ENCODE results near the gene ST6GALNAC5.
"Not testable (repeated sequence)": the region's sequence is repeated elsewhere in the genome, so short reads cannot be mapped to it uniquely, and the experiment has no call there.

Gene ST6GALNAC5

DNA sequence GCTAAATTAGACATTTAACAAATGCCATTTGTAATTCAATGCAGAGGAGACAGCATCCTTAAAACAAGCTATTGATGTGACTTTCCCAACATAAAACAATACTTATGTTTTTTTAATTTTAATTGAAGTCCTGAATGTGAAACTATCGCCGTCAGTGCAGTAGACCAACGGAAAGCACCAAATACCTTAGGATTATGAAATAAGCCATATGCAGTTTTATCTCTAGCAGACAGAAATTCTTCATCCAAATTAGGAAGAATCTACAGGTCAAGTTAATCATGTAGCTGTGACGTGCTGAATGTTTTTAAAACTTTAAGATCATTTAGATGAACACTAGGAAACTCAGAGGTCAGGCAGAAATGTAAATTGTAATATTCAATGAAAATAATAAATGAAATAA is 714 bp upstream of the ST6GALNAC5 start:
- no peak for DNase-seq (ENCODE audit: low read depth)

DNA sequence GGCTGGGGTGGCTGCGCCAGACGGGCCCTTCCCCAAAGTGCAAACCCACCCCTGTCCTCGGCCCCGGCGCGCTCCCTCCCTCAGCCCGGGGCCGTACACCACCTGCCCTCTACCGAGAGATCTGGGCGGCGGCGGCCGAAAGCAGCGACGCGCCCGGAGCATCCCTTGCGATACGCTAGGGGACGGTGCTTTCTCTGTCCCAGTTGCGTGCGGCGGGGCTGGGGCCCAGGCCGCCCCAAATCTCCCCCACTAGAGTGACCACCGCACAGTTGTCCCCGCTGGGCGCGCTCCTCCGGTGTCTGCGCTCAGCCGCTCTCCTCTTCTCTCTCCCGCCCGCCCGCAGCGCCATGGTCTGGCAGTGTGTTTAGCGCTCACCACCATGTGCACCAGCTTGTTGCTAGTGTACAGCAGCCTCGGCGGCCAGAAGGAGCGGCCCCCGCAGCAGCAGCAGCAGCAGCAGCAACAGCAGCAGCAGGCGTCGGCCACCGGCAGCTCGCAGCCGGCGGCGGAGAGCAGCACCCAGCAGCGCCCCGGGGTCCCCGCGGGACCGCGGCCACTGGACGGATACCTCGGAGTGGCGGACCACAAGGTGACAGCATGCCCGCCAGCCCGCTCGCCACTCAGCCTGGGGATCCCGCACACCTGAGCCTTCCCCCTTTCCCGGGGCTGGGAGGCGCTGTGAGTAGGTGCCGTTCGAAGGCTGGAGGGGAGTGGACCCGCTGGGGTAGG is 1.0 kb downstream of the ST6GALNAC5 start:
- DNase-seq (ENCODE audit: low read depth), result no peak

DNA sequence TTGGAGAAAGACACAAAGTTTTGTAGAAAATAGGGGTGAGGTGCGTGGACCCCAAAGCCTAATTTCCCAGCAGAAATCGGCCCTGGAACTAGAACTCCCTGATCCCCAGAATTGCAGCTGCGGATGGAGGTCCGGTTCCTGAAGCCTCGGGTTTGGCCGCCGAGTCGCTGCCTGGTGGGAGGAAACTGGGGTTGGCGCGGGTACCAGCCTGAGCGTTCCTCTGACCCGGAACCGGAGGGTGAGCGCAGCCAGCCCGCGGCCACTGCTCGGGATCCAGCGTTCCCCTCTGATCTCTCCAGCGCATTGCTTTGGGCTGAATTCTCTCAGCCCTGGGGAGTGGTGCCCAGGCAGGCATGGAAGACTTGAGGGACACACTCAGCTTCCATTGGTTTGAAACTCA is 1.6 kb downstream of the ST6GALNAC5 start:
- no peak for DNase-seq (ENCODE audit: low read depth)

DNA sequence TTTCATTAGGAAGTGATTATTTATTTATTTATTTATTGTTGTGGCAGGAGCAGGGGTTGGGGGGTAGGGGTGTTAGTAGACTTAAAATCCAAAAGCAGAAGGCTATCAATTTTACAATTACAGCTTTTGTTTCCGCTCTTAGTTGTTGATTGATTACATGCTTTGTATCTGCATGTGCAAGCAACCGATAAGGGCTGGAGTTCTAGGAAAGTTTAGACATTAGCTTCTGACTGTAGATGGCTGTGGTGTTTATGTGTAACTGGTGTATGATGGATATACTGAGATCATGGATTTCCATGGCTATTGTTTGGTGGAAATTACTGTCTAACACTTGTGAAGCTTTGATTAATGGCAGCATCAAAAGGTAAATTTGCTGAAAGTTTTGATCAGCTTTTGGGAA is 2.8 kb downstream of the ST6GALNAC5 start:
- no peak for DNase-seq (ENCODE audit: low read depth)

DNA sequence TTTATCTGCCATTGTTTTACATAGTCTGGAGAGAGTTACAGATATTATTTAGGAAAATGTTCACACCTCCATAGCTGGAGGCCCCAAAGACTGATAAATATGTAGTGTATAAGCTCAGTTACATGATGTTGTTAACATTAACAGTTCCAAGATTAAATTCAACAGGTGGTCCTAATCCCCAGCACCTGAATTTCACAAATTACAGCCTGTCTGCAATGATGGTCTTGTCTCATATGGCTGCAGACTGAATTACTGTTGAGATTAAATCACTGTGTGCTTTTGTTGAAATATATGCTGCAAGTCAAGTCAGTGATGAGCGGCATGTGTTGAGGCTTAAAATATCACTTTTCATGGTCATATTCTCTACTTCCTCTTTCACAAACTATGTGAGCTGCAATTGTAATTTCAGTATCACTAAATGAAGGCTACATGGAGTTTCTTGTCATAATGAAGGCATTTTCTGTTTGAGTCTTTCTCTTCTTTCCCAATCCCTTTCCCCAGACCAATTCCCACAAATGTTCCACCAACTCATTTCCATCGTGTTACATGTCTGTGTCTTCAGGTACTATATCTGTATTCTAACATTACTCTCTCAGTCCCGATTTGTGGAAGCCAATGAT is 4.2 kb downstream of the ST6GALNAC5 start:
- no peak for DNase-seq (ENCODE audit: low read depth)

DNA sequence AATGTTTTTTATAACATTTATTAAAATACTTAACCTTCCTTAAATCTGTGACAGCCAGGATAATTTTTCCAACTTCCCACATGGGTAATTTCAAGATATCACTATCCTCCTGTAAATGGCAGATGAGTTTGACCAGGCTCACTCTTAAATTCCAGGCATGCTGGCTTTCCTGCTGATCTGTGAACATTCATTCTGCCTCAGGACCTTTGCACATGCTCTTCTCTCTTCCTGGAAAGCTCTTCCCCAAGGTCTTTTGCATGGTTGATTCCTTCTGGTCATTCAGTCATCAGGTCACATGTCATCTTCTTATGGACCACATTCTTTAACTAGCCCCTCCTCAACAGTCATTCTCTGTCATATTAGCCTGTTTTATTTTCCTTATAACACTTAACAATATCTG is 5.7 kb downstream of the ST6GALNAC5 start:
- DNase-seq (ENCODE audit: low read depth), result no peak

DNA sequence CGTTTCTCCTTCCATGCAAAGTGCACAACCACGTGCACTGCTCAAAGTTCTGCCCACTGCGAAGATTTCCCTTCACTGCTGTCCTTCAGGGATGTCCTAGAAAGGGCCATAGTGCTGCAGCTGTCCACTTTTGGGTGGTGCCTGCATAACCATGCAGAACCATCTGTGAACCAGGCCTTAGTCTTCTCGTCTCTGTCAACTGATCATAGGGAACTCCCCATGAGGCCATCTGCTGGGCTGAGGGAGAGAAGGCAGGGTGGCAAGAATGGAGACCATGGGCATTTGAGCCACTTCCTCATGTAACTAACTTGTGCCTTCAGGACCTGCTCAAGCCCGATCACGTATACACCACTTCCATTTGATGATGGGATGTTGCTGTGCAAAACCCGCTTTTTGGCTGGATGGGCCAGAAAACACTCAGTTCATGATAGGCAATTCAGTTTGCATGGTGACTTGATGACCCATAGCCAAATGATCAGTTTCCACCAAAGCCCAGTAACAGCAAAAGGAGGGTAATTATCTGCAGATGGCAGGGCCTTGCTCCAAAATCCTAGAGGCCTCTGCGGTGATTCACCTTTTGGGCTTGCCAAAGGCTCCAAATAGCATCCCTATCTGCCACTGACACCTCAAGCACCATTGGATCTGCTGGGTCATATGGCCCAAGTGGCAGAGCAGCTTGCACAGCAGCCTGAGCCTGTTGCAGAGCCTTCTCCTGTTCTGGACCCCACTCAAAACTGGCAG is 9.5 kb downstream of the ST6GALNAC5 start:
- DNase-seq (ENCODE audit: low read depth), result no peak

DNA sequence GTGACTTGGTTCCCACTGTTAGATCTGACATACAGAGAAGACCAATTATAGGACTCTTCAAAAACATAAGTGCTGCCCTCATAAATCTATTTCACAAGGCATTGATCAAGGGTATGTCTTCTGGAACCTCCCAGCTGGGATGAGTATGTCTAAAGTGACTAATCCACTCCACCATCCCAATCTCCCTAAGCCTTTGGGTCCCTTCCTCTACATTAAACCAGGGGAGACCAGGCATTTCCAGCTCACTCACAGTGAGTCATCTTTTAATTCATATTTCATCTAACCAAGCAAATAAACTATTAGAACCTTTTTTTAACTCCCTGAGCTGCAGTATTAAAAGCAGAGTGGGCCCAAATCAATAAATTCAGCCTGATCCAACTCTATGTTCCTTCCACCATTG is 11.7 kb downstream of the ST6GALNAC5 start:
- not testable (repeated sequence) for DNase-seq (ENCODE audit: low read depth)

DNA sequence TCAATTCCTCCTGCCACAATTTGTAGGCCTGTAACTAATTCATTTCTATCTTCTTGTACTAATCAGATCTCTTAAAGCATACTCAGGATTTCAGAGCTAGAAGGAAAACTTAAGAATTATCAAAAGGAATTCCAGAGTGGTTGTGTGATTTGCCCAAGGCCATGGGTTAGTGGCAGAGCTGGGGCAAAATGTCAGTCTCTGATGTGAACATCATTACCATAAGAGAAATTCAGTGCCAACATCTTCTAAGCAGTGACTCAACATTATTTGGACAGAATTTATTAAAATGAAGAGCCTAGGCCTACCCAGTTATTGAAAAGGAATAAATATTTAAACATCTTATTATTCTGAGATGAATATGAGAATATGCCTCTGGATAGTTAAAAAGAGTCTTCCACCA is 14.5 kb downstream of the ST6GALNAC5 start:
- DNase-seq (ENCODE audit: low read depth), result no peak

DNA sequence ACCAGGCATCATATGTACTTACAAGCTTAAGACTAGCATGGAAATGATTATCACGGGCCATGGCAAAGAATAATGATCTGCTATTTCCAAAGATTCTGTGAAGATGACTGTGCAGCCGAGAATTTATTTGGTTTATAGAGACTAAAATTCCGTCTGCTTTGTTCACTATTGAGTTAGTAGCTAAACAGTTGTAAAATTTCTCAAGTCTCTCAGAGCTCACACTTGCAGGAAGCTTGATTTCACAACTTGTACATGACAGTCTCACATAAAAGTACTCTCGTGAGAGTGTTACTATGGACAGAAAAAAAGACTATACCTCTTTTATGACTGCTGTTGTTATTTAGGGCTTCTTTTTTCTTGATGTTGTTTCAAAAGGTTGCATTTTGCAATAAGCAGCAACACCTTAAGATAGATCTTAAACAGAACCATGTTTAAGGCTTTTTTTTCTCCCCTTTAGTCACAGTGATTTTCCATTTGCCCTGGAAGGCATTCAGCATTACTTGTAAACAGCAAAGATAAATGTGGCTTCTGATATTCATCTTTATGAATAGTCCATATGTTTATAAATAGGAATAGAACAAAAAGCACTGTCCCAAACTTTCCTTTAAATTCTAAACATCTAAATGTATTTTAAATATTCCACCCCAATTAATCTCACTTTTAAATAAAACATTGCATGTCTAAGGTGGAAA is 24.8 kb downstream of the ST6GALNAC5 start:
- DNase-seq (ENCODE audit: low read depth), result no peak

DNA sequence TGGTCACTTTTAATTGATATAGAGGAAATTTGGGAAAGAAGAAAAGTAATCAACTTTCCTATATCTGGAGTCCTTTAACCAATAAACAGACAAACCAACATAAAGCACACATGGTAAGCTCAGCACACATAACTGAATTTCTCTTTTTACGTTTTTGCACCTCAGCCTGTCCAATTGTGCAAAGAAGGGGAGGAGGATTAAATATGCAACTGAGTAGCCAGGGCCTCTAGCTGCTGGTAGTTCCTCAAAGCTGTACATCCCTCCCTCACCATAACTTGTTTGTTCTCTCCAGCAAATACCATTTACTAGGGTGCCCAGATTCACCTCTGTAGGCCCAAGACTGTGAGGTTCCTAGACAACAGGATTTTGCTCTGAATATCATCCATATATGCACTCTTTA is 25.4 kb downstream of the ST6GALNAC5 start:
- DNase-seq (ENCODE audit: low read depth), result no peak

DNA sequence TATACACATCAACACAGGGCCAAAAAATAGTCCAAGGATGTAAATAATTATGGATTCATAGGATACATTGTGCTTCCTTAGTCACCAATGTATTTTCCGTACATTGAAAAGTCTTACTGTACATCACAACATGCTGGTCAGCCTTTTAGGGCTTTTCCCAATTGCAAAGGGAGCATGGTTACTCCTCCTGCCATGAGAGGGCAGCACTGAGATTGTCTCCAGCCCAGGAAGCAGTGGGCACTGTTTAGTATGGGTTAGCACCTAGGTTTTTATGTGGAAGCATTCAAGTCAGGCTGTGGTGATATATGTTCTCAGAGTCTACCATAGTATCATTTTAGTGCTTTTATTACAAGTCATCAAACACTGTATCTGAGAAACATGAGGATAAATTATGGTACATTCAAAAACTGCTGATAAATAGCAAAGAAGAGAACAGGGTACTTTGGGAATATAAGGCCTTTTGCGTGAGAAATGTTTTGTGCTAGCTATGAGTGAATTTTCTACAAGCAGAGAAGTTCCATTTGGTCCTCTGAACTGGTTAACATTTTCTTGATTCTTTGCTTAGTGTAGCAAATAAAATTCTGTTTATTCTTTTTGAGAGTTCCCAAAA is 34.0 kb downstream of the ST6GALNAC5 start:
- DNase-seq (ENCODE audit: low read depth), result no peak

DNA sequence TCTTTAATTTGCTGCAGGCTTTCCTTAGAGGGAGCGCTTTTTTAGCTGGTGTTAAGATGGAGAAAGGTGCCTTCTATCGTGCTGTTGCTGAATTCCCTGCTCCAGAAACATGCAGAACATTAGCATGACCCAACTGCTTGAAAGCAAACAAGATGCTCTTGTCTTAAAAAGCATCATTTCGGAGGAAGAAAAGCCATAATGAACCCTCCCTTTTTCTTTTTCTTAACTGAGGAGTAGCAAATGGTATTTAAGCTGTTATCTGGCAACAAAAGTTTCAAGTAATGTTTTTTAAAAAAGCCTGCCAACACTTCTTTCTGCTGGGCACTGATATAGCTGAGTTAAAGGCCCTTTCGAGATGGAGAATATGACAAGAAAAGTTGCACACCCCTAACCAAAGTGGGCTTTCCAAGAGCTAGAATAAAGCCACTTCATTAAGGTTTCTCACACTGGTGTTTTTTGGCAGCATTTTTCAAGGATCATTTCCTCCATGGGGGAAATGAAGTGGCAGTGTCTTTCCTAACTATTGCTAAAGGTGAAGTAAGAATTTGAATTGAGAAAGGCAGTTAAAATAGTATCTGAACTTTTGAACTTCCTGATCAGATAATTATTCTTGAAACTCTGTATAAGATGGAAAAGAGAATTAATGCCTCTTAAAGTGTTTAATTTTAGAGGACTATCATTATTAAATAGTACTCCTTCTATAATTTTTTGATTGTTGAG is 38.8 kb downstream of the ST6GALNAC5 start:
- no peak for DNase-seq (ENCODE audit: low read depth)

DNA sequence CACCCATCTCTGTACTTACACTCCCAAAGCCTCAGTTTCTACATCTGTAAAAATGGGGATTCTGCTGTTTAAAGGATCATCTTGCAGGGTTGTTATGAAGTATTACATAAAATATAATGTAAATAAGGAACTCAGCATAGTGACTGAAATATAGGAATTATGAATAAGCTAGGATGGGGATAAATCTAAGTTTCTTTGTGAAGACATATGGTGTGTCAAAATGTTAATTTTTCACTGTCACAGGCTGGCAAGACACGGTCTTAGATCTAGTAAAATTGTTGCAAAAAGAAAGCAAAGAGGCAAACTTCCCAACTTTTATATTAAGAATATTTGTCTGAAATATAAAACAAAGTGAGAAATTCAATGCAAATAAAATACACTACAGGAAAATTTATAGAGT is 42.0 kb downstream of the ST6GALNAC5 start:
- no peak for DNase-seq (ENCODE audit: low read depth)

DNA sequence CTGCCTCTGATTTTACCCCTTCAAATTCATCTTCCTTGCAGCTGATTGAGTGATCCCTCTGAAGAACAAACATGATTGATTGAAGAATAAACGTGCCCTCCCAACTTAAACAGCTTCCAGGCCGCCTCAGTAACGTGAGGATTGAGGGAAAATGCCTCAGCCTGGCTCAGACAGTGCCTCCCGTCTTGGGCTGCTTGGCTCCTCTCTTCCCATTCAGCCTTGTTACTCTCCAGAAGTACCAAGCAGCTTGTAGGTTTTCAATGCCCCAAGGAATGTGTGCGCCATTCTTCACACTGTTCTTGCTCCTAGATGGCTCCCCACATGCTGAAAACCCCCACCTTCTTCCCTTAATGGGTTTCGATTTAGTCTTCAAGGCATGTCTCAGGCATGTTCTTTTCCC is 51.8 kb downstream of the ST6GALNAC5 start:
- no peak for DNase-seq (ENCODE audit: low read depth)

DNA sequence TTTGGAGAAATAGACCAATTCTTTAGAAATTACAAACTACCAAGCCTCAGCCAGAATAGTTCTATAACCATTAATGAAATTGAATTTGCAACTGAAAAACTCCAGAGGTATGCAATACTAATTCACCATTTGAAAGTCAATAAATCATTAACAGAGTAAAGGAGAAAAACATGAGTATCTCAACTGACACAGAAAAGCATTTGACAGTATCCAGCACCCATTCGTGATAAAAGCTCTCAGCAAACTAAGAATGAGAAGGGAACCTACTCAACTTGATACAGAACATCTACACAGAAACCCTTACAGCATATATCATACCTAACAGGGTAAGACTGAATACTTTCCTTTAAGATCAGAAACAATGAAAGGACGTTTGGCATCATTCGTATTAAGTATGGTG is 54.3 kb downstream of the ST6GALNAC5 start:
- no peak for DNase-seq (ENCODE audit: low read depth)

DNA sequence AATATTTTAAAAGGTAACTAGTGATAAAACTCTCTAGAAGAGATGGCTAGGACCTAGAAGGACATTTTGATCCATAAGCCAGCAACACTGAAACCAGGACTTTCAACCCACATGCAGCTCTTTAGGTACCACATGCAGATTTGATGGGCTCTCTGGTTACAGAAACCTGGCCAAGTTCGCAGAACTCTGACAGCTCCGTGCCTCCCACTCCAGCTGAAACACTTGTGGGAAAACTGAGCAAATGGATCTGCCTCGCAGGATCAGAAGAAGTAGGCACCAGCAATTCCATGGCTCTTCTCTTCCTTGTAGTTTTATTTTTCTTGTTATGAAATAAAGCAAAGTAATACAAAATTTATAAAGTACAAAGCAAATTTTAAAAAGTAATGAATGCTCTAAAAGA is 58.5 kb downstream of the ST6GALNAC5 start:
- DNase-seq (ENCODE audit: low read depth), result no peak

DNA sequence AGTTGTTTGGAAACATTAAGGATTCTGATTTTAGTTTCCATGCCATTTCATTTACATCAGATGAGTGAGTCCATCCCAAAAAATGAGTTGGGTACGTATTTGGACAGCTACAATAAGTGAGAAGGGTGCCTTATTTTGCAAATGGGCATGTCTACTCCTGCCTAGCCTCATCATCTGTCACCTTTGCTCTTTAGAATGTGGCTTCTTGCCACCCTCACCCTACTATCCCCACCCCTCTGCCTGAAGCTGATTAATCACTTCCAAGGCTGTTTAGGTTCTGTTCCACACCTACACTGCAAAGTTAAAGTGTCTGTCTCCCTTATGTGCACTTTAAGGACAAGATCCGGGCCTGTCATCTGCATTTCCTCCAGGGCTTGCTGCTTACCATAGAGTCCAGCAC is 61.2 kb downstream of the ST6GALNAC5 start:
- DNase-seq (ENCODE audit: low read depth), result no peak

DNA sequence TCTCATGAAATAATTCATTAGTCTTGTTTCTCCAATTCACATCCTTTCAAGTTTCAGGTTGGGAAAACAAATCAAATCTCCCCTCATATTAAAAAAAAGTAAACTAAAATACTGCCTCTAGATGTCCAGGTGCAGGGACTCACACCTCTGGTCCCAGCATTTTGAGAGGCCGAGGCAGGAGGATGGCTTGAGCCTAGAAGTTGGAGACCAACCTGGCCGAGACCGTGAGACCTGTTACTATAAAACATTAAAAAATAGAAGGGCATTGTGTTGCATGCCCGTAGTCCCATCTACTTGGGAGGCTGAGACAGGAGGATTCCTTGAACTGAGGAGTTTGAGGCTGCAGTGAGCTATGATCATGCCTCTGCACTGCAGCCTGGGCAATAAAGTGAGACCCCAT is 61.9 kb downstream of the ST6GALNAC5 start:
- no peak for DNase-seq (ENCODE audit: low read depth)

DNA sequence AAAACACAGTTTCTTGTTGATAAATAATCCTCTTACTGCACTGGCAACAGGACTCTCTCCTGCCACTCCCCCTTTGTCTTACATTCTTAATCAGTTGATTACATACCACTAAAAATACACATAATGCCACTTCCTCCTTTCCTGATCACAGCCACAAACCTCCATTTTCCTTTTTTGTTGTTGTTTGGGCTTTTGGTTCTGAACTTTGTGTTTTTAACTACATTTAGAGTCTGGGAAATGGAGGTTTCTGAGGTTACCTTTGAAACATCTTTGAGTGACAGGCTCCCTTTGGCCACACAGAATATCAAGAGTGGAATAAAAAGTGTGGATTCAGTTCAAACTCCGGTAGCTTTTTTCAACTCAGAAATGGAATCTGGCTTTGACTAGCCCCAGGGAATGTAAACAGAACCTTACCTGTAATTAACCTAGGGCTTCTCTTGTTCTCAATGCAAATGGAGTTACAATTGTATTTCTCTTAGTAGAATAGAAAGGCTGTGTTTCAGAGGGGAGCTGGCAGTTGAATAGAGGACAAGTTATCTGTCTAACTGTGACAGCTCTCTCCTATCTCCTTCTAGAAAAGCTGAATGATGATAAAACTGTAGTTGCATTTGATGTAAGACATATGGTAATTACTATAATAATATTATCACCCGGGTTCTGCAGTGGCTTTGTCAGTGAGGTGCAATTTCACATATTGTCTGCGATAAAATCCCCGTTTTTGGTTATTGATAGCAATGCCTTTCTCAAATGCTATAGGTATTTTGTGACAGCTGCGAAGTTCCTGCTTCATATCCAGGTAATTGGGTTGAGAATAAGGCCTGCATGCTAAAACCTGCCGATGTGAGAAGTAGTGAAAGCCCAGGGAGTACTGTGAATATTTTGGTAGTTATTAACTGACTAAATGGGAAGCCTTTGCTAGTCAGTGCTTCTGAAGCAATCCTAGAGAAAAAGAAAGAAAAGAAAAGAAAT is 66.9 kb downstream of the ST6GALNAC5 start:
- DNase-seq (ENCODE audit: low read depth), result no peak

All from T follicular helper cell (primary cell).